Measurements from ENCODE around the gene TAF6L. TPM values are rescaled to one million over a fixed set of nuclear protein-coding genes. Genes with fewer than 3 reads are reported as not detected.

Gene TAF6L
- total RNA-seq, 1 experiment from 2014 or later = 42.1 TPM

- Mint-ChIP-seq H3K9me3 (no peaks in the 10 kb centered on the region), H3K27me3 (ENCODE audit: low read depth) (no peaks in the 10 kb centered on the region), H3K27ac (peak overlapping the region; percentile 92), H3K4me3 (peak overlapping the region; percentile 98), H3K36me3 (peaks cover 29% of the 10 kb centered on the region), H3K4me1 (peaks cover 22% of the 10 kb centered on the region)
- CTCF ChIA-PET = no interaction called here
- POLR2A ChIA-PET = interaction anchor here (1.0 kb wide), 1 partner anchor 28 kb away, joined by 3 read pairs; the partner anchor contains the start of gene STX5
- ATAC-seq = no peak
- no peak for TF ChIP-seq PREB (CRISPR knock-in tag; IDR thresholded peaks at IDR 0.05; ENCODE audit: borderline replicate concordance)
- TF ChIP-seq MXD4 (CRISPR knock-in tag; IDR thresholded peaks at IDR 0.05; ENCODE audit: borderline replicate concordance) = no peak
- TF ChIP-seq, protein P1, sequence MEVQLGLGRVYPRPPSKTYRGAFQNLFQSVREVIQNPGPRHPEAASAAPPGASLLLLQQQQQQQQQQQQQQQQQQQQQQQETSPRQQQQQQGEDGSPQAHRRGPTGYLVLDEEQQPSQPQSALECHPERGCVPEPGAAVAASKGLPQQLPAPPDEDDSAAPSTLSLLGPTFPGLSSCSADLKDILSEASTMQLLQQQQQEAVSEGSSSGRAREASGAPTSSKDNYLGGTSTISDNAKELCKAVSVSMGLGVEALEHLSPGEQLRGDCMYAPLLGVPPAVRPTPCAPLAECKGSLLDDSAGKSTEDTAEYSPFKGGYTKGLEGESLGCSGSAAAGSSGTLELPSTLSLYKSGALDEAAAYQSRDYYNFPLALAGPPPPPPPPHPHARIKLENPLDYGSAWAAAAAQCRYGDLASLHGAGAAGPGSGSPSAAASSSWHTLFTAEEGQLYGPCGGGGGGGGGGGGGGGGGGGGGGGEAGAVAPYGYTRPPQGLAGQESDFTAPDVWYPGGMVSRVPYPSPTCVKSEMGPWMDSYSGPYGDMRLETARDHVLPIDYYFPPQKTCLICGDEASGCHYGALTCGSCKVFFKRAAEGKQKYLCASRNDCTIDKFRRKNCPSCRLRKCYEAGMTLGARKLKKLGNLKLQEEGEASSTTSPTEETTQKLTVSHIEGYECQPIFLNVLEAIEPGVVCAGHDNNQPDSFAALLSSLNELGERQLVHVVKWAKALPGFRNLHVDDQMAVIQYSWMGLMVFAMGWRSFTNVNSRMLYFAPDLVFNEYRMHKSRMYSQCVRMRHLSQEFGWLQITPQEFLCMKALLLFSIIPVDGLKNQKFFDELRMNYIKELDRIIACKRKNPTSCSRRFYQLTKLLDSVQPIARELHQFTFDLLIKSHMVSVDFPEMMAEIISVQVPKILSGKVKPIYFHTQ (CRISPR knock-in tag; IDR thresholded peaks at IDR 0.05) = no peak
- TF ChIP-seq, protein P2, sequence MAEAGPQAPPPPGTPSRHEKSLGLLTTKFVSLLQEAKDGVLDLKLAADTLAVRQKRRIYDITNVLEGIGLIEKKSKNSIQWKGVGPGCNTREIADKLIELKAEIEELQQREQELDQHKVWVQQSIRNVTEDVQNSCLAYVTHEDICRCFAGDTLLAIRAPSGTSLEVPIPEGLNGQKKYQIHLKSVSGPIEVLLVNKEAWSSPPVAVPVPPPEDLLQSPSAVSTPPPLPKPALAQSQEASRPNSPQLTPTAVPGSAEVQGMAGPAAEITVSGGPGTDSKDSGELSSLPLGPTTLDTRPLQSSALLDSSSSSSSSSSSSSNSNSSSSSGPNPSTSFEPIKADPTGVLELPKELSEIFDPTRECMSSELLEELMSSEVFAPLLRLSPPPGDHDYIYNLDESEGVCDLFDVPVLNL (CRISPR knock-in tag; IDR thresholded peaks at IDR 0.05; ENCODE audit: borderline replicate concordance, low read depth) = no peak
- DNase-seq (ENCODE audit: low spot score) = no peak
Observed at GRCh38 chr11:62804310-62805075, 33.3 kb downstream of the TAF6L start.

DNA sequence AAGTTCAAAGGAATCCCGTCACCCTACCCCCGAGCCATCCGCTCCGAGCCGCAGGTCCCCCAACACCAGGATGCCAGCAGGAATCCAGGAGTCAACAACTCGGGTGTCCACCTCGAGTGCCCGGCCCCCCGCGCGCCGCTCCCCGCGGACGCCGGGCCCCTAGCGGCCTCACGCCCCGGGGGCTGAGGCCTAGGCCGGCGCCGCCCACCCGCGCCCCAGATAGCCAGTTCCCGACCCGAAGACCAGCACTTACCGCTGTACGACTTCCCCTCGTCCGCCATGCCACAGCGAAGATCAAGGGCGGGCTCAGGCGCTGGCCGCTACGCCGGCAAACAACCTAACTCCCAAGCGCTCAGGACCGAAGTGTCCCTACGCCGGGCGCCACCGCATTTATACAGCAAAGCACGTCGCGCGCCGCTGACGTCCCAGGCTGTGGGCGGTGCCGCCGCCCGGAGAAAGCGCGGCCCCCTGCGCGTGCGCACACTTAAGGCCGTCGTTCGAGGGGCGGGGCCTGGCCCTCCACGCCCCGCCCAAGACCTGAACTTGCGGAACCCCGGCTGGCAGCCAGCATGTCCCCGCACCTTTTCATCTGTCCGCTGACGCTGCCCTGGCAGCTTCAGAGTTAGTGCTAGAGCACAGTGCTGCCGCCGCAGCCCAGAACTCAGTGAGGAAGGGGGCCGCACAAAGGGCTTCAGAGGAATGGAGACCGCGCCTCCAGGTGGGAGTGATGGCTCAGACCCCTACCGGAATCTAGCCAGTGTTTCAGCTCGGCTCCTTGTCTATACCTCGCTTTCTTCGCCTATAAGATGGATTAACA is 34.1 kb downstream of the TAF6L start, which contains the start of gene NXF1:
TSS of gene NXF1 (minus strand) at position 365 of the 817 bp plus-strand sequence. CDS start at position 281, 84 bp downstream.
- Mint-ChIP-seq H3K9me3 (no peaks in the 10 kb centered on the region), H3K27me3 (ENCODE audit: low read depth) (no peaks in the 10 kb centered on the region), H3K36me3 (peaks cover 24% of the 10 kb centered on the region), H3K27ac (peak within 1 kb of the TSS; percentile 96), H3K4me1 (peaks cover 22% of the 10 kb centered on the region), H3K4me3 (peak within 1 kb of the TSS; percentile 98)
- ATAC-seq (peak; percentile 85), DNase-seq (ENCODE audit: low spot score) (peak; percentile 95)
- POLR2A ChIA-PET = interaction anchor here (0.5 to 2.3 kb wide), 13 partner anchors 11 to 1621 kb away, joined by 3 to 15 read pairs (median 4); partner anchors contain the start of genes C11orf98, CSKMT, STX5 and TEX54
- CTCF ChIA-PET = interaction anchor here (0.7 to 2.3 kb wide), 7 partner anchors 19 to 101 kb away, joined by 3 to 23 read pairs (median 6); partner anchors contain the start of genes SLC3A2, TAF6L, TMEM179B and ZBTB3
- TF ChIP-seq PRRX2 (CRISPR knock-in tag; IDR thresholded peaks at IDR 0.05) (peak; percentile 72; the same call in 1 of the 2 replicates), FOXP1 (CRISPR knock-in tag; IDR thresholded peaks at IDR 0.05; ENCODE audit: borderline replicate concordance) (peak; percentile 86; the same call in 1 of the 2 replicates), NFYB (CRISPR knock-in tag; conservative IDR thresholded peaks at IDR 0.05; ENCODE audit: low read depth) (peak; percentile 47), ZNF416 (CRISPR knock-in tag; IDR thresholded peaks at IDR 0.05) (peak; percentile 95), MXD4 (CRISPR knock-in tag; IDR thresholded peaks at IDR 0.05; ENCODE audit: borderline replicate concordance) (no peak), ARID4B (CRISPR knock-in tag; IDR thresholded peaks at IDR 0.05; ENCODE audit: borderline replicate concordance) (peak; percentile 94; the same call in 1 of the 2 replicates), PREB (CRISPR knock-in tag; IDR thresholded peaks at IDR 0.05; ENCODE audit: borderline replicate concordance) (no peak), USF2 (CRISPR knock-in tag; IDR thresholded peaks at IDR 0.05) (no peak), NFATC4 (CRISPR knock-in tag; IDR thresholded peaks at IDR 0.05) (peak; percentile 89), TEAD4 (CRISPR knock-in tag; IDR thresholded peaks at IDR 0.05) (no peak)
- TF ChIP-seq, protein P3, sequence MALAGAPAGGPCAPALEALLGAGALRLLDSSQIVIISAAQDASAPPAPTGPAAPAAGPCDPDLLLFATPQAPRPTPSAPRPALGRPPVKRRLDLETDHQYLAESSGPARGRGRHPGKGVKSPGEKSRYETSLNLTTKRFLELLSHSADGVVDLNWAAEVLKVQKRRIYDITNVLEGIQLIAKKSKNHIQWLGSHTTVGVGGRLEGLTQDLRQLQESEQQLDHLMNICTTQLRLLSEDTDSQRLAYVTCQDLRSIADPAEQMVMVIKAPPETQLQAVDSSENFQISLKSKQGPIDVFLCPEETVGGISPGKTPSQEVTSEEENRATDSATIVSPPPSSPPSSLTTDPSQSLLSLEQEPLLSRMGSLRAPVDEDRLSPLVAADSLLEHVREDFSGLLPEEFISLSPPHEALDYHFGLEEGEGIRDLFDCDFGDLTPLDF (CRISPR knock-in tag; IDR thresholded peaks at IDR 0.05) = peak; percentile 62; the same call in 1 of the 2 replicates
- TF ChIP-seq, protein P4, sequence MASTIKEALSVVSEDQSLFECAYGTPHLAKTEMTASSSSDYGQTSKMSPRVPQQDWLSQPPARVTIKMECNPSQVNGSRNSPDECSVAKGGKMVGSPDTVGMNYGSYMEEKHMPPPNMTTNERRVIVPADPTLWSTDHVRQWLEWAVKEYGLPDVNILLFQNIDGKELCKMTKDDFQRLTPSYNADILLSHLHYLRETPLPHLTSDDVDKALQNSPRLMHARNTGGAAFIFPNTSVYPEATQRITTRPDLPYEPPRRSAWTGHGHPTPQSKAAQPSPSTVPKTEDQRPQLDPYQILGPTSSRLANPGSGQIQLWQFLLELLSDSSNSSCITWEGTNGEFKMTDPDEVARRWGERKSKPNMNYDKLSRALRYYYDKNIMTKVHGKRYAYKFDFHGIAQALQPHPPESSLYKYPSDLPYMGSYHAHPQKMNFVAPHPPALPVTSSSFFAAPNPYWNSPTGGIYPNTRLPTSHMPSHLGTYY (CRISPR knock-in tag; IDR thresholded peaks at IDR 0.05) = 0 out of 2 replicates have a peak, but pooled peaks have one; percentile 56

Data from WTC11 (cell line).